ENCODE results near the gene DST.

The DST gene

GRCh38 chr6:56488281-56488680 is 154.4 kb downstream of the DST start:
- no peak overlapping the region for H3K27ac ChIP-seq
- no peak for TF ChIP-seq CTCF (conservative IDR thresholded peaks at IDR 0.05)

GRCh38 chr6:56486681-56487080 is 156.0 kb downstream of the DST start:
- no peak for TF ChIP-seq CTCF (conservative IDR thresholded peaks at IDR 0.05)

GRCh38 chr6:56484669-56485068 is 158.0 kb downstream of the DST start:
- no peak overlapping the region for H3K27ac ChIP-seq
- no peak for TF ChIP-seq CTCF (conservative IDR thresholded peaks at IDR 0.05)

More at GRCh38 chr6:56486681-56487080, 156.0 kb downstream of the DST start:
- H3K27ac ChIP-seq = no peak overlapping the region

- no peak overlapping the region for H3K27ac ChIP-seq
Observed at GRCh38 chr6:56483929-56484328, 158.8 kb downstream of the DST start.

GRCh38 chr6:56482525-56482924 is 160.2 kb downstream of the DST start:
- peak overlapping the region; percentile 48 for H3K27ac ChIP-seq
- no peak for TF ChIP-seq CTCF (conservative IDR thresholded peaks at IDR 0.05)

More at GRCh38 chr6:56483929-56484328, 158.8 kb downstream of the DST start:
- TF ChIP-seq CTCF (conservative IDR thresholded peaks at IDR 0.05) = no peak

- TF ChIP-seq CTCF (conservative IDR thresholded peaks at IDR 0.05) = no peak
- peak overlapping the region; percentile 48 for H3K27ac ChIP-seq
Observed at GRCh38 chr6:56481957-56482356, 160.7 kb downstream of the DST start.

GRCh38 chr6:56480654-56481337 is 161.9 kb downstream of the DST start:
- peak overlapping the region; percentile 48 for H3K27ac ChIP-seq
- no peak for TF ChIP-seq CTCF (conservative IDR thresholded peaks at IDR 0.05)
